Endothelial cell (in vitro differentiated cells): ENCODE measurements around the gene FRMD8. TPM values are rescaled to one million over a fixed set of nuclear protein-coding genes. Genes with fewer than 3 reads are reported as not detected.

Experiments used
- DNase-seq: peaks from one replicate; pipeline ENCODE4 v3.0.0; 2021; ENCODE audit warnings: low spot score
- H3K27ac Mint-ChIP-seq: one replicate; pipeline ENCODE4 v1.8.0; 2021; ENCODE audit warnings: mixed read lengths, inconsistent platforms; ENCODE audit not compliant: unreplicated experiment
- H3K27me3 Mint-ChIP-seq: one replicate; pipeline ENCODE4 v1.8.0; 2021; ENCODE audit warnings: mild to moderate bottlenecking, moderate library complexity, mixed read lengths, inconsistent platforms; ENCODE audit not compliant: unreplicated experiment
- H3K36me3 Mint-ChIP-seq: one replicate; pipeline ENCODE4 v1.8.0; 2021; ENCODE audit warnings: mild to moderate bottlenecking, low read depth, mixed read lengths, inconsistent platforms; ENCODE audit not compliant: unreplicated experiment
- H3K4me1 Mint-ChIP-seq: one replicate; pipeline ENCODE4 v1.8.0; 2021; ENCODE audit warnings: mild to moderate bottlenecking, mixed read lengths, inconsistent platforms; ENCODE audit not compliant: unreplicated experiment
- H3K4me3 Mint-ChIP-seq: one replicate; pipeline ENCODE4 v1.8.0; 2021; ENCODE audit warnings: mild to moderate bottlenecking, mixed read lengths, inconsistent platforms; ENCODE audit not compliant: unreplicated experiment
- H3K9me3 Mint-ChIP-seq: one replicate; pipeline ENCODE4 v1.8.0; 2021; ENCODE audit warnings: mixed read lengths, inconsistent platforms; ENCODE audit not compliant: unreplicated experiment
- CTCF ChIP-seq: fragments of 200-600 bp; sonication (generic); IDR thresholded peaks from one replicate; pipeline ENCODE4 v1.5.0; 2021; ENCODE audit warnings: antibody characterized with exemption; ENCODE audit not compliant: unreplicated experiment
- total RNA-seq: library from RNA; stranded (reverse); fragmentation: NEBNext Ultra II Directional; extraction: Animal tissue kit (Norgen Biotek cat#: 25700); gene quantifications from one replicate; pipeline ENCODE4 v1.2.1, GENCODE V29; 2021; ENCODE audit not compliant: unreplicated experiment

FRMD8 gene
- total RNA-seq, 1 donor from 2014 or later, result 76.0 TPM

- Mint-ChIP-seq H3K27ac (no peak overlapping the region), H3K9me3 (no peaks in the 10 kb centered on the region), H3K4me3 (no peak overlapping the region), H3K4me1 (peaks cover 43% of the 10 kb centered on the region), H3K27me3 (peaks cover under 1% of the 10 kb centered on the region), H3K36me3 (peaks cover 6% of the 10 kb centered on the region)
- DNase-seq, result no peak
- no peak for TF ChIP-seq CTCF
These were observed 43.4 kb downstream of the FRMD8 start for GRCh38 chr11:65429724-65430405.

- Mint-ChIP-seq H3K36me3 (peaks cover 14% of the 10 kb centered on the region), H3K27me3 (peaks cover 1% of the 10 kb centered on the region), H3K27ac (no peak overlapping the region), H3K4me1 (peaks cover 36% of the 10 kb centered on the region), H3K4me3 (no peak overlapping the region), H3K9me3 (no peaks in the 10 kb centered on the region)
- TF ChIP-seq CTCF, result no peak
- no peak for DNase-seq
These were observed 44.2 kb downstream of the FRMD8 start for GRCh38 chr11:65430406-65431217.

- Mint-ChIP-seq H3K4me1 (peaks cover 27% of the 10 kb centered on the region), H3K9me3 (no peaks in the 10 kb centered on the region), H3K4me3 (no peak overlapping the region), H3K36me3 (peaks cover 19% of the 10 kb centered on the region), H3K27ac (no peak overlapping the region), H3K27me3 (peaks cover 1% of the 10 kb centered on the region)
- DNase-seq, result no peak
- no peak for TF ChIP-seq CTCF
These were observed 45.1 kb downstream of the FRMD8 start for GRCh38 chr11:65431451-65432099.

- Mint-ChIP-seq H3K27ac (peak overlapping the region; percentile 28), H3K4me3 (no peak overlapping the region), H3K4me1 (peaks cover 21% of the 10 kb centered on the region), H3K27me3 (peaks cover 1% of the 10 kb centered on the region), H3K9me3 (no peaks in the 10 kb centered on the region), H3K36me3 (peaks cover 20% of the 10 kb centered on the region)
- no peak for DNase-seq
- TF ChIP-seq CTCF, result no peak
These were observed 45.7 kb downstream of the FRMD8 start for GRCh38 chr11:65432100-65432650.
